Measurements from ENCODE around the gene CCDC196.

CCDC196 gene

DNA sequence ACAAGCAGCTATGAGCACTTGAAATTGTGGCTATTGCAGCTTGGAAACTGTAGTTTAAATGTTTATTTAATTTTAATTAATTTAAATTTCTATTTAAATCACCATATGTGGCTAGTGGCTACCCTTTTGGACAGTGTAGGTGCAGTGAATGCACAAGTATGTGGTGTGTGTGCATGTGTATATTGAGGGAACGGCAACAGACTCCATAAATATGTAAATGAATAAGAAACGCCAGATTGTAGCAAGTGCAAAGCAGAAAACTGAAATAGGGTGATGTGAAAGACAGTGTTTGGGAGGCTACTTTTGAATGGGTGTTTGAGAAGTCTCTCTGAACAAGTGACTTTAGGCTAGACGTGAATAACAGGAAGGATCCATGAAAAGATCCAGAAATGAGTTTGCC lies 32.7 kb upstream of the CCDC196 start:
- in situ Hi-C loops (cut with HindIII; ENCODE audit: low sequenced_read_pairs): no loop called here
- TF ChIP-seq, protein P1, sequence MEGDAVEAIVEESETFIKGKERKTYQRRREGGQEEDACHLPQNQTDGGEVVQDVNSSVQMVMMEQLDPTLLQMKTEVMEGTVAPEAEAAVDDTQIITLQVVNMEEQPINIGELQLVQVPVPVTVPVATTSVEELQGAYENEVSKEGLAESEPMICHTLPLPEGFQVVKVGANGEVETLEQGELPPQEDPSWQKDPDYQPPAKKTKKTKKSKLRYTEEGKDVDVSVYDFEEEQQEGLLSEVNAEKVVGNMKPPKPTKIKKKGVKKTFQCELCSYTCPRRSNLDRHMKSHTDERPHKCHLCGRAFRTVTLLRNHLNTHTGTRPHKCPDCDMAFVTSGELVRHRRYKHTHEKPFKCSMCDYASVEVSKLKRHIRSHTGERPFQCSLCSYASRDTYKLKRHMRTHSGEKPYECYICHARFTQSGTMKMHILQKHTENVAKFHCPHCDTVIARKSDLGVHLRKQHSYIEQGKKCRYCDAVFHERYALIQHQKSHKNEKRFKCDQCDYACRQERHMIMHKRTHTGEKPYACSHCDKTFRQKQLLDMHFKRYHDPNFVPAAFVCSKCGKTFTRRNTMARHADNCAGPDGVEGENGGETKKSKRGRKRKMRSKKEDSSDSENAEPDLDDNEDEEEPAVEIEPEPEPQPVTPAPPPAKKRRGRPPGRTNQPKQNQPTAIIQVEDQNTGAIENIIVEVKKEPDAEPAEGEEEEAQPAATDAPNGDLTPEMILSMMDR (IDR thresholded peaks at IDR 0.05; ENCODE audit: low read depth, low read length): no peak
- no peak overlapping the region for H3K4me3 ChIP-seq (ENCODE audit: low read depth, low read length)
- DNase-seq (ENCODE audit: low read depth, low spot score): no peak

DNA sequence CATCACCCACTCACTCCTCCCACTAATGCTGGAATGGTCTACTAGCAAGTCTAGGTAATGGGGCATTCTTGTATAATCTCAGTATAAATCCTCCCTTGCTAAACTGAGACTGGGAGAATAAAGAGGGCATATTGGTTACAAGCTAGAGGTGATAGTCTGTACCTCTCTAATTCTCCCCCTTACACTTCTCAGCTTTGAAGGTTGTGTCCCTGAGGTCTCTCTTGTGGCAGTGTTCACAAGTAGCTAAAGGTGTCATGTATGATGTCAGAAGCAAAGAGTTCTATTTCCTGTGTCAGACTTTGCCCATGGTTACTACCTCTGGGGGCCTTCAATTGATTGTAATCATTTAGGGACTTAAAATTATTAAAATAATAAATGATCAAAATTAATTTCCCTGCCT lies 26.6 kb upstream of the CCDC196 start:
- no peak for DNase-seq (ENCODE audit: low read depth, low spot score)
- TF ChIP-seq, protein P1 (IDR thresholded peaks at IDR 0.05; ENCODE audit: low read depth, low read length): no peak
- in situ Hi-C loops (cut with HindIII; ENCODE audit: low sequenced_read_pairs): no loop called here
- no peak overlapping the region for H3K4me3 ChIP-seq (ENCODE audit: low read depth, low read length)

DNA sequence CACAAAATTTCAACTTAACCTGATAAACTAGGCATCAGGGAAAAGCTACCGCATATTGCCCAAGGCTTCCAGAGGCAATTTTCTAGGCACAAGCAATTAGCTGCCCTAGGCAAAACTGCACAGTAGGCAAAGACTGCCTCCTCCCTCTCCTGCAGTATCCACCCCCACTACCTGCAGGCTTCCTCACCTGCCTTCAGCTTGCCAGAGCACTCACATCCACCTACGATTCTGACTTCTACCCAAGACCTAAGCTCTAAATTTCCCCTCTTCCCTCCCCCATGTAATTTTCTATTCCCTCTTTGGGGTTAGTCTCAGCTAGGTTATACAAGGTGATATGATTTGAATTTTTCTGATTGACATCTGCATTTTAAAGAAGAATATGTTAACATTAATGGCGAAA lies 21.9 kb upstream of the CCDC196 start:
- DNase-seq (ENCODE audit: low read depth, low spot score): no peak
- no peak overlapping the region for H3K4me3 ChIP-seq (ENCODE audit: low read depth, low read length)
- in situ Hi-C loops (cut with HindIII; ENCODE audit: low sequenced_read_pairs): no loop called here
- TF ChIP-seq, protein P1 (IDR thresholded peaks at IDR 0.05; ENCODE audit: low read depth, low read length): no peak

DNA sequence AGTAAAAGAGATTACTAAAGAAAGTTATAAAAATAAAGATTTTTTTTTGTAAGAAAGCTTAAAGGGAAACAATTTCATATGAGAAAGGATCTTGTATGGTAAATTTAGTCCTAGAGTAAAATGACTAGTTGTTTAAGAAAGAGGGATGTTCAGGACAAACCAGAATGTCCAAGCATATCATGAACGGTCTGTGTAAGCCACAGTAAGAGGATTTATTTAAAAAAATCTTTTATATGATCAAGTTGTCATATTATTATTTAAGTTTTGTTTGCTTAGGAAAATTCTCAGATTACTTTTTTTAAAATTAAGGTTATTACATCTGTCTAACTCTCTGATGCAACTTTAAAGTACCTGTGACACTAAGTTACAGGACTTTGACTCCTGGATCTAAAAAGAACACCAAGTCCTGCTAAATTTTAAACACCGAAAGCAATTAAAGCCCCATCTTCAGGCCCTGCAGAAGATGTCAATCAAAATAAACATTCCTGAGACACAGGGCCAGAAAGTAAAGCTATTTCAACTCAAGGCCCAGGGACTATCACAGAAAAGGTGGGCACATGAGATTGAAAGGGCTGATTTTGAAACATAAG lies 17.3 kb upstream of the CCDC196 start:
- H3K4me3 ChIP-seq (ENCODE audit: low read depth, low read length): no peak overlapping the region
- in situ Hi-C loops (cut with HindIII; ENCODE audit: low sequenced_read_pairs): no loop called here
- DNase-seq (ENCODE audit: low read depth, low spot score): no peak
- TF ChIP-seq, protein P1 (IDR thresholded peaks at IDR 0.05; ENCODE audit: low read depth, low read length): no peak

DNA sequence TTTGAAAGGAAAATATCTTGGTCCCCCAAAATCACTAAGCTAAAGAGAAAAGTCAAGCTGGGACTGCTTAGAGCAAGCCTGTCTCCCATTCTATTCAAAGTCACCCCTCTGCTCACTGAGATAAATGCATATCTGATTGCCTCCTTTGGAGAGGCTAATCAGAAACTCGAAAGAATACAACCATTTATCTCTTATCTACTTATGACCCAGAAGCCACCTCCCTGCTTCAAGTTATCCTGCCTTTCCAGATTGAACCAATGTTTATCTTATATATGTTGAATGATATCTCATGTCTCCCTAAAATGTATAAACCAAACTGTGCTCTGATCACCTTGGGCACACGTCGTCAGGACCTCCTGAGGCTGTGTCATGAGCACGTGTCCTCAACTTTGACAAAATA lies 14.6 kb upstream of the CCDC196 start:
- TF ChIP-seq, protein P1 (IDR thresholded peaks at IDR 0.05; ENCODE audit: low read depth, low read length): no peak
- no peak overlapping the region for H3K4me3 ChIP-seq (ENCODE audit: low read depth, low read length)
- DNase-seq (ENCODE audit: low read depth, low spot score): no peak
- in situ Hi-C loops (cut with HindIII; ENCODE audit: low sequenced_read_pairs): no loop called here

DNA sequence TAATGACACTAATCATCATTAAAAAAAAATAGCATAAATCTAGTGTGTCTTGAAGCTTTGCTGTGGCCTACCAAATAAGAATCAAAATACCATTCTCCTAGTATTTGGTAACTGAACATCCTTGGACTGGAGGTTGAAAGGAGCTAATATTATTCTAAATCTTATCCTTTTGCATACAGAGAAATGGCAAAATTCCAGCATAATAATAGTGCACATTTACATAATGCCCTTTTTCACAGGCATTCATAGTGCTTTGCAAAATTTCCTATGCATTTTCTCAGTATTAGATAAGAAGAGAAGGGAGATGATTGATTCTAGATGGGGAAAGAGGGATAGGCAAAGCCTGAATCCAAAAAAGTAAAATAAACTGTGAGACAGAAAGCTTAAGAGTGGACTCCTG lies 13.9 kb upstream of the CCDC196 start:
- no peak overlapping the region for H3K4me3 ChIP-seq (ENCODE audit: low read depth, low read length)
- TF ChIP-seq, protein P1 (IDR thresholded peaks at IDR 0.05; ENCODE audit: low read depth, low read length): no peak
- in situ Hi-C loops (cut with HindIII; ENCODE audit: low sequenced_read_pairs): no loop called here
- DNase-seq (ENCODE audit: low read depth, low spot score): no peak

DNA sequence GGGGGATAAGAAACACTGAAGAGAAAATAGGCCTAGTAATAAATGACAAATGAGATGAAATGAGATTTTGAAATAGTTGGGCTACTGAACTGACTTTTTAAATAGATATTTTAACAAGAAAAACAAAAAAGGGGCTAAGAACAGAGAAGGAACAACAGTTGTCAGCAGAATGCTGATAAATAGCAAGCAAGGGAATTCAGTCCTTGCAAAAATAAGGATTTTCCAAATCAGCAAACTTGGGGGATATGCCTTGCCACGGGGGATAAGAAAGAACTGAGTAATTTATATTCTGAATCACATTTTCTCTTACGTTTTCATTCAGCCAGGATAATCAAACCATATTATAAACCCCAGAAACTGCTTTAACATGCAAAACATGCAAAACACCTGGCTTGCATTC lies 12.9 kb upstream of the CCDC196 start:
- in situ Hi-C loops (cut with HindIII; ENCODE audit: low sequenced_read_pairs): no loop called here
- TF ChIP-seq, protein P1 (IDR thresholded peaks at IDR 0.05; ENCODE audit: low read depth, low read length): no peak
- DNase-seq (ENCODE audit: low read depth, low spot score): no peak
- H3K4me3 ChIP-seq (ENCODE audit: low read depth, low read length): no peak overlapping the region
